ENCODE results near the gene ACACA.

- no peak for TF ChIP-seq ELF4 (IDR thresholded peaks at IDR 0.05)
- TF ChIP-seq HDGF (IDR thresholded peaks at IDR 0.05; ENCODE audit: borderline replicate concordance) = no peak
- no peak for TF ChIP-seq NFRKB (IDR thresholded peaks at IDR 0.05)
- TF ChIP-seq FOXM1 (IDR thresholded peaks at IDR 0.05; ENCODE audit: borderline replicate concordance) = no peak
- TF ChIP-seq PKNOX1 (IDR thresholded peaks at IDR 0.05) = no peak
- TF ChIP-seq ARNT (IDR thresholded peaks at IDR 0.05) = no peak
- no peak for TF ChIP-seq BHLHE40 (IDR thresholded peaks at IDR 0.05; ENCODE audit: borderline replicate concordance)
These were observed 67.3 kb downstream of the ACACA start for GRCh38 chr17:37339321-37339720.

Data from HEK293T (cell line).